Measurements from ENCODE around the gene TMED1.

- no peak for TF ChIP-seq CTCF (IDR thresholded peaks at IDR 0.05)
- no peak for TF ChIP-seq POLR2A (IDR thresholded peaks at IDR 0.05)
These were observed 3.7 kb downstream of the TMED1 start for GRCh38 chr19:10831987-10832938.

All from heart left ventricle (tissue), 13 donors.